Measurements from ENCODE around the gene RPS6KC1.

Gene RPS6KC1

GRCh38 chr1:213061263-213061662 lies 10.2 kb downstream of the RPS6KC1 start:
- no peak overlapping the region for H2AK5ac ChIP-seq (ENCODE audit: low read length, severe bottlenecking)
- H4K91ac ChIP-seq (ENCODE audit: low read length) = no peak overlapping the region
- H3K36me3 ChIP-seq (ENCODE audit: control insufficient read depth in 1 of 2, insufficient read depth in 2 of 2, low read depth in 1 of 2, low read length in 2 of 2) = peaks cover 0 to 5% of the 10 kb centered on the region in 2 experiments
- H3K9ac ChIP-seq (ENCODE audit: low read length) = no peak overlapping the region
- H3K18ac ChIP-seq (ENCODE audit: low read depth in 1 of 2, low read length in 2 of 2) = no peak overlapping the region
- no peaks in the 10 kb centered on the region for H3K4me1 ChIP-seq (ENCODE audit: control insufficient read depth, insufficient read depth, low read depth, low read length)
- no peak overlapping the region for H2BK12ac ChIP-seq (ENCODE audit: low read length in 2 of 2)
- no peak overlapping the region for H3K4me2 ChIP-seq (ENCODE audit: low read length, poor library complexity, severe bottlenecking)
- no peak overlapping the region for H3K27ac ChIP-seq (ENCODE audit: low read length, poor library complexity, severe bottlenecking)
- H3K14ac ChIP-seq (ENCODE audit: low read length in 2 of 2) = no peak overlapping the region
- H2BK5ac ChIP-seq (ENCODE audit: low read depth, low read length, poor library complexity, severe bottlenecking) = no peak overlapping the region
- H3K23ac ChIP-seq (ENCODE audit: low read length in 2 of 2) = no peak overlapping the region
- no peak overlapping the region for H2BK120ac ChIP-seq (ENCODE audit: low read depth, low read length)
- no peak for DNase-seq
- no peak overlapping the region for H3K4ac ChIP-seq (ENCODE audit: low read depth in 1 of 2, low read length in 2 of 2)
- peaks cover 20% of the 10 kb centered on the region for H3K79me1 ChIP-seq (replicated peaks; ENCODE audit: low read length, poor library complexity, severe bottlenecking)
- WGBS = 100% methylated on average over 1 of the region's 1 CpG
- H2AFZ ChIP-seq (ENCODE audit: low read depth, low read length) = no peak overlapping the region
- H3K27me3 ChIP-seq (ENCODE audit: control insufficient read depth in 1 of 2, insufficient read depth in 1 of 2, low read length in 2 of 2) = no peaks in the 10 kb centered on the region
- H2BK15ac ChIP-seq (ENCODE audit: low read depth, poor library complexity, severe bottlenecking) = no peak overlapping the region
- H4K8ac ChIP-seq (ENCODE audit: low read length) = no peak overlapping the region
- no peak overlapping the region for H3K4me3 ChIP-seq (ENCODE audit: insufficient read depth in 1 of 2, low read depth in 1 of 2, low read length in 2 of 2)
- H3K9me3 ChIP-seq (ENCODE audit: control insufficient read depth, low read length) = no peaks in the 10 kb centered on the region

- Histone ChIP-seq H3K4me3 (ENCODE audit: insufficient read depth in 1 of 2, low read depth in 1 of 2, low read length in 2 of 2) (no peak overlapping the region), H2BK15ac (ENCODE audit: low read depth, poor library complexity, severe bottlenecking) (no peak overlapping the region)
- WGBS = 97% methylated on average over 3 of the region's 5 CpGs
These were observed 14.8 kb downstream of the RPS6KC1 start for GRCh38 chr1:213065800-213066199.

GRCh38 chr1:213066363-213066762 lies 15.3 kb downstream of the RPS6KC1 start:
- Histone ChIP-seq H3K4me2 (ENCODE audit: low read length, poor library complexity, severe bottlenecking) (no peak overlapping the region), H3K27me3 (ENCODE audit: control insufficient read depth in 1 of 2, insufficient read depth in 1 of 2, low read length in 2 of 2) (no peaks in the 10 kb centered on the region), H3K27ac (ENCODE audit: low read length, poor library complexity, severe bottlenecking) (no peak overlapping the region), H2AK5ac (ENCODE audit: low read length, severe bottlenecking) (no peak overlapping the region), H3K36me3 (ENCODE audit: control insufficient read depth in 1 of 2, insufficient read depth in 2 of 2, low read depth in 1 of 2, low read length in 2 of 2) (no peaks in the 10 kb centered on the region), H2AFZ (ENCODE audit: low read depth, low read length) (no peak overlapping the region), H3K18ac (ENCODE audit: low read depth in 1 of 2, low read length in 2 of 2) (no peak overlapping the region), H2BK15ac (ENCODE audit: low read depth, poor library complexity, severe bottlenecking) (no peak overlapping the region), H2BK120ac (ENCODE audit: low read depth, low read length) (no peak overlapping the region), H3K4me3 (ENCODE audit: insufficient read depth in 1 of 2, low read depth in 1 of 2, low read length in 2 of 2) (no peak overlapping the region), H3K14ac (ENCODE audit: low read length in 2 of 2) (no peak overlapping the region), H2BK5ac (ENCODE audit: low read depth, low read length, poor library complexity, severe bottlenecking) (no peak overlapping the region), H3K9me3 (ENCODE audit: control insufficient read depth, low read length) (no peaks in the 10 kb centered on the region), H3K9ac (ENCODE audit: low read length) (no peak overlapping the region), H4K8ac (ENCODE audit: low read length) (no peak overlapping the region), H2BK12ac (ENCODE audit: low read length in 2 of 2) (no peak overlapping the region), H3K4ac (ENCODE audit: low read depth in 1 of 2, low read length in 2 of 2) (no peak overlapping the region), H3K4me1 (ENCODE audit: control insufficient read depth, insufficient read depth, low read depth, low read length) (no peaks in the 10 kb centered on the region), H3K23ac (ENCODE audit: low read length in 2 of 2) (no peak overlapping the region), H4K91ac (ENCODE audit: low read length) (no peak overlapping the region), H3K79me1 (replicated peaks; ENCODE audit: low read length, poor library complexity, severe bottlenecking) (peaks cover 8% of the 10 kb centered on the region)
- 70% methylated on average over 2 of the region's 2 CpGs for WGBS
- no peak for DNase-seq

More at GRCh38 chr1:213065800-213066199, 14.8 kb downstream of the RPS6KC1 start:
- Histone ChIP-seq H3K9me3 (ENCODE audit: control insufficient read depth, low read length) (no peaks in the 10 kb centered on the region), H3K36me3 (ENCODE audit: control insufficient read depth in 1 of 2, insufficient read depth in 2 of 2, low read depth in 1 of 2, low read length in 2 of 2) (peaks cover 0 to 5% of the 10 kb centered on the region in 2 experiments), H3K79me1 (replicated peaks; ENCODE audit: low read length, poor library complexity, severe bottlenecking) (peaks cover 13% of the 10 kb centered on the region), H2AK5ac (ENCODE audit: low read length, severe bottlenecking) (no peak overlapping the region), H3K14ac (ENCODE audit: low read length in 2 of 2) (no peak overlapping the region), H3K27me3 (ENCODE audit: control insufficient read depth in 1 of 2, insufficient read depth in 1 of 2, low read length in 2 of 2) (no peaks in the 10 kb centered on the region), H3K9ac (ENCODE audit: low read length) (no peak overlapping the region), H2BK5ac (ENCODE audit: low read depth, low read length, poor library complexity, severe bottlenecking) (no peak overlapping the region), H3K4me2 (ENCODE audit: low read length, poor library complexity, severe bottlenecking) (no peak overlapping the region), H4K8ac (ENCODE audit: low read length) (no peak overlapping the region), H2BK120ac (ENCODE audit: low read depth, low read length) (no peak overlapping the region), H3K4me1 (ENCODE audit: control insufficient read depth, insufficient read depth, low read depth, low read length) (no peaks in the 10 kb centered on the region), H3K4ac (ENCODE audit: low read depth in 1 of 2, low read length in 2 of 2) (no peak overlapping the region), H3K23ac (ENCODE audit: low read length in 2 of 2) (no peak overlapping the region), H3K18ac (ENCODE audit: low read depth in 1 of 2, low read length in 2 of 2) (no peak overlapping the region), H4K91ac (ENCODE audit: low read length) (no peak overlapping the region), H2AFZ (ENCODE audit: low read depth, low read length) (no peak overlapping the region), H3K27ac (ENCODE audit: low read length, poor library complexity, severe bottlenecking) (no peak overlapping the region), H2BK12ac (ENCODE audit: low read length in 2 of 2) (no peak overlapping the region)
- no peak for DNase-seq

GRCh38 chr1:213067352-213067751 lies 16.3 kb downstream of the RPS6KC1 start:
- Histone ChIP-seq H2AFZ (ENCODE audit: low read depth, low read length) (no peak overlapping the region), H3K4me2 (ENCODE audit: low read length, poor library complexity, severe bottlenecking) (no peak overlapping the region), H3K79me1 (replicated peaks; ENCODE audit: low read length, poor library complexity, severe bottlenecking) (peaks cover 8% of the 10 kb centered on the region), H3K14ac (ENCODE audit: low read length in 2 of 2) (no peak overlapping the region), H3K23ac (ENCODE audit: low read length in 2 of 2) (no peak overlapping the region), H3K4me1 (ENCODE audit: control insufficient read depth, insufficient read depth, low read depth, low read length) (no peaks in the 10 kb centered on the region), H2BK120ac (ENCODE audit: low read depth, low read length) (no peak overlapping the region), H2BK5ac (ENCODE audit: low read depth, low read length, poor library complexity, severe bottlenecking) (no peak overlapping the region), H3K36me3 (ENCODE audit: control insufficient read depth in 1 of 2, insufficient read depth in 2 of 2, low read depth in 1 of 2, low read length in 2 of 2) (no peaks in the 10 kb centered on the region), H3K27ac (ENCODE audit: low read length, poor library complexity, severe bottlenecking) (no peak overlapping the region), H3K4me3 (ENCODE audit: insufficient read depth in 1 of 2, low read depth in 1 of 2, low read length in 2 of 2) (no peak overlapping the region), H4K91ac (ENCODE audit: low read length) (no peak overlapping the region), H2AK5ac (ENCODE audit: low read length, severe bottlenecking) (no peak overlapping the region), H2BK12ac (ENCODE audit: low read length in 2 of 2) (no peak overlapping the region), H3K27me3 (ENCODE audit: control insufficient read depth in 1 of 2, insufficient read depth in 1 of 2, low read length in 2 of 2) (no peaks in the 10 kb centered on the region), H3K4ac (ENCODE audit: low read depth in 1 of 2, low read length in 2 of 2) (no peak overlapping the region), H4K8ac (ENCODE audit: low read length) (no peak overlapping the region), H3K9ac (ENCODE audit: low read length) (no peak overlapping the region), H3K18ac (ENCODE audit: low read depth in 1 of 2, low read length in 2 of 2) (no peak overlapping the region), H3K9me3 (ENCODE audit: control insufficient read depth, low read length) (no peaks in the 10 kb centered on the region), H2BK15ac (ENCODE audit: low read depth, poor library complexity, severe bottlenecking) (no peak overlapping the region)
- DNase-seq = peak; percentile 10
- WGBS = 100% methylated on average over 1 of the region's 1 CpG
